Muscle of arm (tissue), 12 donors: ENCODE measurements around the gene KCNJ6. TPM values are rescaled to one million over a fixed set of nuclear protein-coding genes. Genes with fewer than 3 reads are reported as not detected.

Source experiments
- DNase-seq: peaks from one replicate; pipeline ENCODE4 v3.0.0-alpha.2; 2013
- polyA plus RNA-seq, 12 donors: library from polyadenylated mRNA; unstranded; fragments of 120-200 nt; gene quantifications; one replicate each; pipeline ENCODE4 v1.2.1, GENCODE V29; 2013; ENCODE audit not compliant: insufficient read length in 12 of 12

KCNJ6 gene
- polyA plus RNA-seq, 12 donors: 0.62 to 2.1 (median 1.1) TPM; not detected in 1

GRCh38 chr21:37907076-37907475, 9.2 kb downstream of the KCNJ6 start:
- no peak for DNase-seq

GRCh38 chr21:37905291-37905690, 11.0 kb downstream of the KCNJ6 start:
- no peak for DNase-seq

- DNase-seq: no peak
Measured at GRCh38 chr21:37904856-37905255, 11.4 kb downstream of the KCNJ6 start.

GRCh38 chr21:37903396-37903795, 12.9 kb downstream of the KCNJ6 start:
- DNase-seq: no peak

DNA sequence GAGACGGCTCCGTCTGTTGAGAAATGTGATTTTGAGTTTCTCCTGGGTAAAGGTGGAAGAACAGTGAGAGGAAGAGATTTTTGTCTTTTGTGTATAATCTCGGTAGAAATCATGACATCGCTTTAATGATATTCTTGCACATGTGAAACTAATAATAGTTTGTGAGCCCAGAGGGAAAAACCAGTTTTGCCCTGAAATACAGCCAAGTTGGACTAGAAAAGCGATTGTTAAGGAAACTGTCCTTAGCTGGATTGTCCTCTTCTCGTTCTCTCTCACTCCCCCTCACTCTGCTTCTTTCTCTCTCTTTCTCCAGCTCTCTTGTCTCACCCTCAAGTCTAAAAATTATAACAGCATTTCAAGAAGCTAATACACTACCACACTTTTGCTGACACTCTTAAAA, 17.1 kb downstream of the KCNJ6 start:
- peak; percentile 31 for DNase-seq

- DNase-seq: no peak
Measured at GRCh38 chr21:37896788-37897187, 19.5 kb downstream of the KCNJ6 start.

GRCh38 chr21:37891972-37892371, 24.3 kb downstream of the KCNJ6 start:
- no peak for DNase-seq

DNA sequence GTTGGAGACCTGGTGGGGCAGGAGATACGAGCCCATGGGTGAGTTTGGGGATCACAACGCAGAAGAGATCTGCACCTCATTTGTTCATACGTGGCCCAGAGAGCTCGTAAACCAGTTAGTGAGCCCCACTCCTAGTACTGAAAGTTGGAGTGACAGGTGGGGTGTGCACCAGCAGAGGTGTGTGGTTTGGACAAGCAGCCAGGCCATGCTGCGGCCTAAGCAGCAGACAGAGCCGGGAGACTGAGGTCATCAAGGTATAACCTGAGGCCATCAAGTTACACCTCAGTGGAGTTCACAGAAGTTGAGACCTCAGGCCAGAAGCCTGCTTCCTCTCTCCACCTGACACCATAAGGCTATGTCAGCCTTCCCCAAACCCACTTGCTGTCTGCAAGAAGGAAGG, 27.6 kb downstream of the KCNJ6 start:
- DNase-seq: no peak

GRCh38 chr21:37886726-37887299, 29.4 kb downstream of the KCNJ6 start:
- DNase-seq: no peak

- no peak for DNase-seq
Measured at GRCh38 chr21:37886120-37886519, 30.1 kb downstream of the KCNJ6 start.

- no peak for DNase-seq
Measured at GRCh38 chr21:37878946-37879660, 37.2 kb downstream of the KCNJ6 start.

DNA sequence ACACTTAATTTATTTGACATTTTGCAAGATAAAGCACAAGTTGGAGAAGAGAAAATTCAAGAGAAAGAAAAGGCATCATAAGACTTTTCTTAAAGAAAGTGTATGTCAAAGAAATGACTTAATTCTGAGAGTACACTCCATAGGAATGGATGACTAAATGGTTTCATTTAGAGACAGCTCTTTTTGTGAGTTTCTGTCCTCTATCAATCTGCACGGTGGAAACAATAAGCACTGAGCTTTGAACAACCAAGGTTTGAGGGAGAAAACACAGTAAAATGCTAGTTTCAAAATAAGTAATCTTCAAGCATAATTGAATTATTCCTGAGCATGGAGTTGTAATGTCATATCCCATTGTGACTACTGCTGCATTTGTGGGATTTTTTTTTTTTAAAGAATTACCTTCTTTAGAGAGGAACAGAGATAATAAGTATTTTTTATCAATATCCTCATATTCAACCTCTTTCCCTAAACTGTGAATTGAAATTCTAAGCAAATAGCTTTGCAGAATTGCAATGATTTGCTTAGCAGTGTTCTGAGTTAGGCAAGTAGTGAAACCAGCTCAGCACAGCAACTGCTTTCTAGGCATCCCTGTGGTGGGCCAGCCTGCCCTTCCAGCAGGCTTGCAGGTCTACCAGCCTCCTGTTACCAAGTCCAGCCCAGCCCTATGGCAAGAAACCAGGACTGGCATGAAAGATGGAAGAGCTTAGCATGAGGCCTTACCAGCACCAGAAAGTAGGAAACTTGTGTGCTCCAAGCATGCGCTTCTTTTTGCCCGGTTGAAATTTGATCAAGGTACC, 38.2 kb downstream of the KCNJ6 start:
- DNase-seq: no peak

- no peak for DNase-seq
Measured at GRCh38 chr21:37877171-37877570, 39.1 kb downstream of the KCNJ6 start.

DNA sequence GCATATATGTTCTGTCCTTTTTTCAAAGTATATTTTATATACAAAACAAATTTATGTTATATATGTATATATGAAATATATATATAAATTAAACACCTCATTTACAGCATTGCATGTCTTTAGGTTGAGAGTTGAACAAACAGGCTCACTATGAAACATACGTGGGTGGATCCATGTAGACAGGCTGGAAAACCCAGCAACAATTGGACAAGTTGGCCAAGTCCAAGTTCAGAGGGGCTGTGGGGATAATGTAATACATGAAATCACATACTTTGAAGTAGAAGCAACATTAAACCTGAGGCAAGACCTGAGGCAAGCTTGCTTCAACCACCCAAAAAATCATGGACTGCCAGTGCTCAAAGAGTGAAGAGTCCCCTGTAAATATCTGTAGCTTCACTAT, 39.7 kb downstream of the KCNJ6 start:
- no peak for DNase-seq

- DNase-seq: no peak
Measured at GRCh38 chr21:37874904-37875780, 41.1 kb downstream of the KCNJ6 start.

DNA sequence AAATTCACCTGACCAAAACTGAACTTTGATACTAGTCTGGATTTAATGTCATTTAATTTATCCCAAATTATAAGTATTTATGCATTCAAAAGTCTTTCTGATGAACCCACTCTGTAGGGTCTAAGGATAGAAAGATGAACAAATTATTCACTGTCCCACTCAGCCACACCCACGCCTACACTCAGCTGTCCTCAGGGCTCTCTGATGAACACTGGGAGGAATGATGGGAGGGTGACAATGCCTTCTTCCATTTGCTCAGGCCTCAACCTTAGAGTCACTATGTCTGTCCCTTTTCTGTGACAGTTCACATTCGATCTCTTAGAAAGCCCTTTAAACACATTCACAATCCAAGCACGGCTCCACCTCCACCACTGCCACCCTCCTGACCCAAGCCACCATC, 41.8 kb downstream of the KCNJ6 start:
- no peak for DNase-seq

- no peak for DNase-seq
Measured at GRCh38 chr21:37873655-37874054, 42.6 kb downstream of the KCNJ6 start.

GRCh38 chr21:37871121-37871862, 45.0 kb downstream of the KCNJ6 start:
- no peak for DNase-seq

DNA sequence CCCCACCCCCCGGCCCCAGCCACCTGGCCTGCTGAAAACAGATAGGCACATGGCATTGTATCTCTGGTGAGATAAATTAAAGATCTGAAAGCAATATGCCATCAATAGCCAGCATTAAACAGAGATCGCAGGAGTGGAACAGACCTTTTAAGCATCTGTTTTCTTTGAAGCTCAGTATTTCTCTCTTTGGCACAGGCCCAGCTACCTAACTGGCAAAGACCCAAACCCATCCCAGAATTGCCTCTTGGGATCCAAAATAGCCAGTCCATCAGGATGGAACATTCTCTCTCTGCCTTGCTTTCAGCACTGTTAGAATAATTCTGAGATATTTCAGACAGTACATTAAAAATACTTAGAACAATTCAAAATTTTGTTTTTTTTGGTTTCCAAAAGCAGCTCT, 46.0 kb downstream of the KCNJ6 start:
- DNase-seq: no peak

GRCh38 chr21:37869661-37870060, 46.6 kb downstream of the KCNJ6 start:
- DNase-seq: no peak
